Measurements from ENCODE around the gene OR51T1. TPM values are rescaled to one million over a fixed set of nuclear protein-coding genes. Genes with fewer than 3 reads are reported as not detected.

OR51T1 gene
- total RNA-seq, 1 experiment from 2014 or later: not detected

DNA sequence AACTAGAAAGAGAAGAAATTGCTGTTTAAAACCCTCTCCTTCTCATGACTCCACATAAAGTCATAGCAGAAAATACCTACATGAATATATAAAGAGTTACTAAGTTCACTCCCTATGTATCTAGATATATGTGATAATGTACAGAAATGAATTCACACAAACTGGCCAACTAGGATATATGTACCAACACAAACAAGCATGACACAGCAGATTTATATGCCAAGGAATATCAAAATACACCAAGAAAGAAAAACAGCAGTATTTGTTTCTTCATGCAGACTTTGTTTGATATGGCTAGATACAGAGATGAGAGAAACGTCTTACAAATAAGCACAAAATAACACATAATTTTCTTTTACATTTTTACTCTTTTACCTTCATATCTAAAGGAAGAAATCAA is 40.6 kb downstream of the OR51T1 start:
- ChIA-PET CTCF (no interaction called here), POLR2A (no interaction called here)
- DNase-seq (ENCODE audit: low read depth, low spot score) (no peak), ATAC-seq (no peak)
- Histone ChIP-seq H3K27ac (ENCODE audit: low read length) (no peak overlapping the region), H3K4me3 (ENCODE audit: low read depth in 2 of 2, low read length in 2 of 2) (no peak overlapping the region), H3K4me1 (ENCODE audit: control insufficient read depth, insufficient read depth, low read length) (no peaks in the 10 kb centered on the region), H3K9me3 (ENCODE audit: control insufficient read depth, insufficient read depth, low read depth, low read length) (0 out of 2 replicates have a peak, but pooled peaks cover 2% of the 10 kb centered on the region), H3K36me3 (ENCODE audit: control insufficient read depth, insufficient read depth, low read length) (no peaks in the 10 kb centered on the region), H3K27me3 (ENCODE audit: control insufficient read depth, insufficient read depth, low read length) (no peaks in the 10 kb centered on the region)
- no TSS peak for BruUV-seq (replicated peaks)
- intact Hi-C loops (cut with micrococcal nuclease; ENCODE audit: unreplicated experiment): no loop called here
- in situ Hi-C loops (cut with HindIII; ENCODE audit: low pct_unique_long_range_greater_than_20kb, low sequenced_read_pairs): no loop called here
- no peak for TF ChIP-seq SIN3A (IDR thresholded peaks at IDR 0.05; ENCODE audit: borderline replicate concordance, insufficient read depth, low read depth, low read length)
- TF ChIP-seq REST (IDR thresholded peaks at IDR 0.05; ENCODE audit: insufficient read depth in 1 of 2, low read depth in 2 of 2, low read length in 1 of 2): no peak
- TF ChIP-seq CTCF (IDR thresholded peaks at IDR 0.05): no peak
- no peak for TF ChIP-seq TCF7L2 (IDR thresholded peaks at IDR 0.05; ENCODE audit: low read depth, low read length)
- TF ChIP-seq POLR2AphosphoS5 (IDR thresholded peaks at IDR 0.05; ENCODE audit: low read depth, low read length): no peak

- no peaks in the 10 kb centered on the region for H3K36me3 ChIP-seq (ENCODE audit: control insufficient read depth, insufficient read depth, low read length)
- H3K4me1 ChIP-seq (ENCODE audit: control insufficient read depth, insufficient read depth, low read length): no peaks in the 10 kb centered on the region
- intact Hi-C loops (cut with micrococcal nuclease; ENCODE audit: unreplicated experiment) (no loop called here), in situ Hi-C loops (cut with HindIII; ENCODE audit: low pct_unique_long_range_greater_than_20kb, low sequenced_read_pairs) (no loop called here)
- H3K27me3 ChIP-seq (ENCODE audit: control insufficient read depth, insufficient read depth, low read length): no peaks in the 10 kb centered on the region
- CTCF ChIA-PET: no interaction called here
- no peak within 1 kb of the TSS for H3K27ac ChIP-seq (ENCODE audit: low read length)
- POLR2A ChIA-PET: no interaction called here
- BruUV-seq (replicated peaks): no TSS peak
- ATAC-seq (no peak), DNase-seq (ENCODE audit: low read depth, low spot score) (no peak)
- H3K4me3 ChIP-seq (ENCODE audit: low read depth in 2 of 2, low read length in 2 of 2): no peak within 1 kb of the TSS
- 0 out of 2 replicates have a peak, but pooled peaks cover 2% of the 10 kb centered on the region for H3K9me3 ChIP-seq (ENCODE audit: control insufficient read depth, insufficient read depth, low read depth, low read length)
- no peak for TF ChIP-seq TCF7L2 (IDR thresholded peaks at IDR 0.05; ENCODE audit: low read depth, low read length)
- TF ChIP-seq CTCF (IDR thresholded peaks at IDR 0.05): no peak
- no peak for TF ChIP-seq REST (IDR thresholded peaks at IDR 0.05; ENCODE audit: insufficient read depth in 1 of 2, low read depth in 2 of 2, low read length in 1 of 2)
- TF ChIP-seq POLR2AphosphoS5 (IDR thresholded peaks at IDR 0.05; ENCODE audit: low read depth, low read length): no peak
- no peak for TF ChIP-seq SIN3A (IDR thresholded peaks at IDR 0.05; ENCODE audit: borderline replicate concordance, insufficient read depth, low read depth, low read length)
Measured at GRCh38 chr11:4924239-4924638, 42.5 kb downstream of the OR51T1 start, which contains the start of gene OR51G1. Gene OR51G1 (minus strand): TSS chr11:4924339. CDS start chr11:4924339, 0 bp downstream.

Measured in Panc1 (cell line).